Measurements from ENCODE around the gene SRM.
"Not testable (repeated sequence)": the region's sequence is repeated elsewhere in the genome, so short reads cannot be mapped to it uniquely, and the experiment has no call there.

GRCh38 chr1:11073398-11073797 lies 13.6 kb upstream of the SRM start:
- not testable (repeated sequence) for TF ChIP-seq CTCF (conservative IDR thresholded peaks at IDR 0.05; ENCODE audit: low read length); EZH2phosphoT487 (IDR thresholded peaks at IDR 0.05; ENCODE audit: borderline replicate concordance, low read depth, low read length)

Data from OCI-LY7 (cell line).